H1 (cell line): ENCODE measurements around the gene TTC34. TPM values are rescaled to one million over a fixed set of nuclear protein-coding genes. Genes with fewer than 3 reads are reported as not detected.
"Not testable (repeated sequence)": the region's sequence is repeated elsewhere in the genome, so short reads cannot be mapped to it uniquely, and the experiment has no call there.

Experiments used
- CTCF ChIA-PET: fragments of 300-600 bp; sonication (Branson Sonifier 250); formaldehyde crosslinking; loops from one replicate; lab custom pipeline; 2021; ENCODE audit not compliant: partially characterized antibody; lab: Charles Lee
- POLR2A ChIA-PET: fragments of 300-600 bp; sonication (Branson Sonifier 250); formaldehyde crosslinking; loops from one replicate; lab custom pipeline; 2021; ENCODE audit warnings: inconsistent platforms; ENCODE audit not compliant: partially characterized antibody; lab: Charles Lee
- DNase-seq, 2 experiments: peaks; one replicate each; pipeline versions ENCODE4 v3.0.0 to v3.0.0-alpha.2; 2010 to 2022; ENCODE audit warnings: low spot score in 2 of 2, low read depth in 1 of 2, mixed read lengths in 1 of 2
- FAIRE-seq: peaks from 2 replicates; lab custom pipeline; 2011; peaks lifted over from hg19 to GRCh38; lab: Jason Lieb, UNC
- H2AFZ ChIP-seq: 2 replicates; pipeline ENCODE4 v1.8.1; 2012; ENCODE audit warnings: low read length, inconsistent platforms
- H2AK5ac ChIP-seq: 2 replicates; pipeline ENCODE4 v1.6.1; 2013; ENCODE audit warnings: low read depth, low read length
- H2BK120ac ChIP-seq: replicated peaks from 2 replicates; pipeline ENCODE3; 2013; ENCODE audit warnings: low read depth, low read length, inconsistent platforms
- H2BK12ac ChIP-seq: 2 replicates; pipeline ENCODE4 v1.6.1; 2013; ENCODE audit warnings: low read depth, low read length
- H2BK15ac ChIP-seq: 2 replicates; pipeline ENCODE4 v1.6.1; 2013; ENCODE audit warnings: low read length
- H2BK20ac ChIP-seq: 2 replicates; pipeline ENCODE4 v1.6.1; 2013; ENCODE audit warnings: low read length
- H2BK5ac ChIP-seq: 2 replicates; pipeline ENCODE4 v1.6.1; 2013; ENCODE audit warnings: low read depth, low read length
- H3K14ac ChIP-seq: 2 replicates; pipeline ENCODE4 v1.6.1; 2013; ENCODE audit warnings: inconsistent platforms; ENCODE audit not compliant: insufficient read length
- H3K18ac ChIP-seq: 2 replicates; pipeline ENCODE4 v1.6.1; 2013; ENCODE audit warnings: low read length; ENCODE audit errors: extremely low read depth
- H3K23ac ChIP-seq: 2 replicates; pipeline ENCODE4 v1.6.1; 2013; ENCODE audit warnings: inconsistent platforms; ENCODE audit not compliant: insufficient read length
- H3K23me2 ChIP-seq: 2 replicates; pipeline ENCODE4 v1.6.1; 2013; ENCODE audit warnings: low read depth, low read length
- H3K27ac ChIP-seq: 2 replicates; pipeline ENCODE4 v1.6.1; 2011; ENCODE audit warnings: low read depth, low read length, inconsistent platforms
- H3K27me3 ChIP-seq, 4 experiments: replicated peaks in 1 of 4; 1 replicate in 1 of 4; 2 replicates in 3 of 4; pipeline versions ENCODE4 v1.6.1 to v1.8.1; 2011 to 2013; ENCODE audit warnings: low read length in 3 of 4, mild to moderate bottlenecking in 3 of 4, inconsistent platforms in 2 of 4, mixed read lengths in 2 of 4, moderate library complexity in 1 of 4; ENCODE audit not compliant: control insufficient read depth in 3 of 4, insufficient read depth in 3 of 4; ENCODE audit errors: extremely low read depth in 1 of 4
- H3K36me3 ChIP-seq, 4 experiments: 2 replicates each; pipeline versions ENCODE4 v1.6.1 to v1.8.1; 2011 to 2013; ENCODE audit warnings: mild to moderate bottlenecking in 4 of 4, low read length in 3 of 4, moderate library complexity in 2 of 4, control low read depth in 1 of 4, inconsistent platforms in 1 of 4; ENCODE audit not compliant: insufficient read depth in 4 of 4, control insufficient read depth in 2 of 4
- H3K4ac ChIP-seq: replicated peaks from 2 replicates; pipeline ENCODE3; 2013; ENCODE audit warnings: low read length, low read depth, mixed read lengths, inconsistent platforms; ENCODE audit not compliant: insufficient read length
- H3K4me1 ChIP-seq, 4 experiments: replicated peaks in 1 of 4; 1 replicate in 1 of 4; 2 replicates in 3 of 4; pipeline versions ENCODE4 v1.6.1 to v1.8.1; 2011 to 2013; ENCODE audit warnings: low read length in 3 of 4, inconsistent platforms in 2 of 4, mixed read lengths in 1 of 4; ENCODE audit not compliant: insufficient read depth in 4 of 4, control insufficient read depth in 3 of 4
- H3K4me2 ChIP-seq, 2 experiments: 2 replicates each; pipeline versions ENCODE4 v1.6.1 to v1.8.1; 2011 to 2013; ENCODE audit warnings: low read depth in 2 of 2, low read length in 2 of 2, control low read depth in 1 of 2, inconsistent platforms in 1 of 2, mild to moderate bottlenecking in 1 of 2; ENCODE audit not compliant: insufficient read depth in 1 of 2
- H3K4me3 ChIP-seq, 4 experiments: fragments of 200-600, 300-600 bp in 1 of 4; sonication (generic), shearing (Covaris generic), sonication (Bioruptor Twin) in 1 of 4; 2 replicates each; pipeline versions ENCODE4 v1.5.1 to v1.8.1; 2011 to 2016; ENCODE audit warnings: low read length in 4 of 4, low read depth in 3 of 4, control low read depth in 2 of 4, inconsistent platforms in 2 of 4, mild to moderate bottlenecking in 2 of 4, mixed read lengths in 1 of 4, moderate library complexity in 1 of 4; ENCODE audit not compliant: insufficient read depth in 2 of 4; ENCODE audit errors: extremely low read depth in 1 of 4
- H3K56ac ChIP-seq: replicated peaks from 2 replicates; pipeline ENCODE3; 2013; ENCODE audit warnings: low read depth, mild to moderate bottlenecking, mixed read lengths, low read length, inconsistent platforms; ENCODE audit not compliant: insufficient read length
- H3K79me1 ChIP-seq: 2 replicates; pipeline ENCODE4 v1.6.1; 2013; ENCODE audit warnings: low read depth, low read length, control low read depth
- H3K79me2 ChIP-seq, 2 experiments: 2 replicates each; pipeline versions ENCODE4 v1.6.1 to v1.8.1; 2012 to 2013; ENCODE audit warnings: low read length in 2 of 2, mild to moderate bottlenecking in 2 of 2, inconsistent platforms in 1 of 2; ENCODE audit not compliant: insufficient read depth in 2 of 2, control insufficient read depth in 1 of 2
- H3K9ac ChIP-seq, 4 experiments: replicated peaks in 1 of 4; 1 replicate in 1 of 4; 2 replicates in 3 of 4; pipeline versions ENCODE4 v1.6.1 to v1.8.1; 2011 to 2013; ENCODE audit warnings: low read depth in 3 of 4, low read length in 3 of 4, control low read depth in 2 of 4, mild to moderate bottlenecking in 2 of 4, moderate library complexity in 2 of 4, inconsistent platforms in 1 of 4; ENCODE audit errors: extremely low read depth in 1 of 4
- H3K9me3 ChIP-seq, 2 experiments: 2 replicates each; pipeline versions ENCODE4 v1.6.1 to v1.8.1; 2012 to 2013; ENCODE audit warnings: mild to moderate bottlenecking in 2 of 2, moderate library complexity in 2 of 2, control low read depth in 1 of 2, inconsistent platforms in 1 of 2, low read depth in 1 of 2, low read length in 1 of 2, mixed read lengths in 1 of 2; ENCODE audit not compliant: insufficient read depth in 2 of 2
- H4K20me1 ChIP-seq, 2 experiments: replicated peaks in 1 of 2; 2 replicates each; pipeline versions ENCODE3 to v1.8.1; 2011 to 2013; ENCODE audit warnings: inconsistent platforms in 2 of 2, low read length in 2 of 2, mild to moderate bottlenecking in 1 of 2; ENCODE audit not compliant: insufficient read depth in 2 of 2, control insufficient read depth in 1 of 2
- H4K5ac ChIP-seq: 2 replicates; pipeline ENCODE4 v1.6.1; 2013; ENCODE audit warnings: low read length, low read depth, mixed read lengths, inconsistent platforms; ENCODE audit not compliant: insufficient read length
- H4K8ac ChIP-seq: 2 replicates; pipeline ENCODE4 v1.8.0; 2013; ENCODE audit warnings: mild to moderate bottlenecking, moderate library complexity, low read length, inconsistent platforms; ENCODE audit not compliant: insufficient read depth; ENCODE audit errors: extremely low read depth
- H4K91ac ChIP-seq: replicated peaks from 2 replicates; pipeline ENCODE3; 2013; ENCODE audit warnings: low read length, mixed read lengths, inconsistent platforms; ENCODE audit not compliant: insufficient read length
- WGBS, 2 experiments: shearing (Covaris generic) in 1 of 2; methylation state at CpG; one replicate each; pipeline versions ENCODE4 v1.1.6 to v1.1.7; 2013 to 2015; ENCODE audit warnings: low lambda C conversion rate in 2 of 2, mixed read lengths in 2 of 2, inconsistent platforms in 1 of 2, low coverage in 1 of 2, missing lambda C conversion rate in 1 of 2; ENCODE audit not compliant: insufficient replicate concordance in 2 of 2, insufficient coverage in 1 of 2, insufficient read length in 1 of 2; ENCODE audit errors: extremely low coverage in 1 of 2, missing lambda C conversion rate in 1 of 2; 5-methylcytosine and 5-hydroxymethylcytosine counted together
- polyA plus RNA-seq, 7 experiments: library from polyadenylated mRNA; depleted of rRNA in 3 of 7; stranded (reverse) in 5 of 7; unstranded in 2 of 7; fragments of >200 nt in 5 of 7; fragments of 200-250 nt in 2 of 7; gene quantifications; 1 replicate in 5 of 7; 2 replicates in 1 of 7; 4 replicates in 1 of 7; pipeline versions ENCODE4 v1.2.1 to v1.2.3, GENCODE V29; 2011 to 2013; ENCODE audit warnings: missing spikeins in 2 of 7, mixed read lengths in 2 of 7
- total RNA-seq: library from RNA; stranded (reverse); fragmentation: NEBNext Ultra II Directional; extraction: Animal tissue kit (Norgen Biotek cat#: 25700); gene quantifications from 2 replicates; pipeline ENCODE4 v1.2.1, GENCODE V29; 2021

The TTC34 gene
- total and polyA plus RNA-seq, 2 of the 8 experiments (the other 6 are each of a cell fraction or from before 2014, with no cell fraction given), result 0.23 to 0.50 TPM

DNA sequence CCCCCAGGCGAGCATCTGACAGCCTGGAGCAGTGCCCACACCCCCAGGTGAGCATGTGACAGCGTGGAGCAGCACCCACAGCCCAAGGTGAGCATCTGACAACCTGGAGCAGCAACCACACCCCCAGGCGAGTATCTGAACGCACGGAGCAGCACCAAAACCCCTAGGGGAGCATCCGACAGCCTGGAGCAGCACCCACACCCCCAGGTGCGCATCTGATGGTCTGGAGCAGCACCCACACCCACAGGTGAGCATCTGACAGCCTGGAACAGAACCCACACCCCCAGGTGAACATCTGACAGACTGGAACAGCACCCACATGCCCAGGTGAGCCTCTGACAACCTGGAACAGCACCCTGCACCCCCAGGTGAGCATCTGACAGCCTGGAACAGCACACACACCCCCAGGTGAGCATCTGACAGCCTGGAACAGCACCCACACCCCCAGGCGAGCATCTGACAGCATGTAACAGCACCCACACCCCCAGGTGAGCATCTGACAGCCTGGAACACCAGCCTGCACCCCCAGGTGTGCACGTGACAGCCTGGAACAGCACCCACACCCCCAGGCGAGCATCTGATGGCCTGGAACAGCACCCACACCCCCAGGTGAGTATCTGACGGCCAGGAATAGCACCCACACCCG lies 148.4 kb downstream of the TTC34 start:
- H3K18ac ChIP-seq, H3K36me3 ChIP-seq, H2AFZ ChIP-seq, H2BK120ac ChIP-seq, H2BK15ac ChIP-seq, H3K56ac ChIP-seq, H3K14ac ChIP-seq, H3K23me2 ChIP-seq, FAIRE-seq, H3K27ac ChIP-seq, H4K20me1 ChIP-seq, H3K4me2 ChIP-seq, H3K79me1 ChIP-seq, H4K91ac ChIP-seq, H3K4me1 ChIP-seq, H2BK20ac ChIP-seq, H2BK5ac ChIP-seq, H3K23ac ChIP-seq, H3K79me2 ChIP-seq, DNase-seq, H3K4ac ChIP-seq, H2BK12ac ChIP-seq, CTCF ChIA-PET, H4K5ac ChIP-seq, H3K27me3 ChIP-seq, H3K4me3 ChIP-seq, H2AK5ac ChIP-seq, POLR2A ChIA-PET, H4K8ac ChIP-seq, H3K9ac ChIP-seq: not testable (repeated sequence)
- WGBS, 2 experiments, result 46% methylated on average over 12 of the region's 12 CpGs; no CpG with 5 or more reads in 1 of the 2 experiments
- peaks cover 77 to 87% of the 10 kb centered on the region in 2 experiments for H3K9me3 ChIP-seq
